Measurements from ENCODE around the gene ARHGAP36.

ARHGAP36 gene

DNA sequence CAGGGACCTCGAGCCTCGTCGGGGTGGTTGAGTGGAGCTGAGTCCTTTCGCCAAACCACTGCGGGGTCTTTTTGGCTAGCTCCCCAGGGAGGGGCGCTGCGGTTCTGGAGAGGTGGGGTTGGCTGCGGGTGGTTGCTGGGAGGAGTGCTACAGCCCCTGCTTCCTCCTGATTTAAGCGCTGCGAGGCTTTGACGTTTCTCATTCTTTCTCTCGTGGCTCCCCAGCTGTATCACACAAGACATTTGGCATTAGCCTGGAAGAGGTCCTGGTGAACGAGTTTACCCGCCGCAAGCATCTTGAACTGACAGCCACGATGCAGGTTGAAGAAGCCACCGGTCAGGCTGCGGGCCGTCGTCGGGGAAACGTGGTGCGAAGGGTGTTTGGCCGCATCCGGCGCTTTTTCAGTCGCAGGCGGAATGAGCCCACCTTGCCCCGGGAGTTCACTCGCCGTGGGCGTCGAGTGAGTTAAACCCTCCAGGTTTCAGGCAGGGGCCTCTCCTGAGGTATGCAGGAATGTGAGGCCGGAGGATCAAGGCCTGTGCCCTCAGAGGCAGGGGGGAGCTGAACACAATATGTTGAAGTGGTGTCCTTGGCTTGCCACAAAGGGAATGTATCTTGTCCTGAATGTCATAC lies 25.5 kb downstream of the ARHGAP36 start:
- H3K4me3 ChIP-seq (ENCODE audit: low read depth, low read length) = no peak overlapping the region
- TF ChIP-seq, protein P1, sequence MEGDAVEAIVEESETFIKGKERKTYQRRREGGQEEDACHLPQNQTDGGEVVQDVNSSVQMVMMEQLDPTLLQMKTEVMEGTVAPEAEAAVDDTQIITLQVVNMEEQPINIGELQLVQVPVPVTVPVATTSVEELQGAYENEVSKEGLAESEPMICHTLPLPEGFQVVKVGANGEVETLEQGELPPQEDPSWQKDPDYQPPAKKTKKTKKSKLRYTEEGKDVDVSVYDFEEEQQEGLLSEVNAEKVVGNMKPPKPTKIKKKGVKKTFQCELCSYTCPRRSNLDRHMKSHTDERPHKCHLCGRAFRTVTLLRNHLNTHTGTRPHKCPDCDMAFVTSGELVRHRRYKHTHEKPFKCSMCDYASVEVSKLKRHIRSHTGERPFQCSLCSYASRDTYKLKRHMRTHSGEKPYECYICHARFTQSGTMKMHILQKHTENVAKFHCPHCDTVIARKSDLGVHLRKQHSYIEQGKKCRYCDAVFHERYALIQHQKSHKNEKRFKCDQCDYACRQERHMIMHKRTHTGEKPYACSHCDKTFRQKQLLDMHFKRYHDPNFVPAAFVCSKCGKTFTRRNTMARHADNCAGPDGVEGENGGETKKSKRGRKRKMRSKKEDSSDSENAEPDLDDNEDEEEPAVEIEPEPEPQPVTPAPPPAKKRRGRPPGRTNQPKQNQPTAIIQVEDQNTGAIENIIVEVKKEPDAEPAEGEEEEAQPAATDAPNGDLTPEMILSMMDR (IDR thresholded peaks at IDR 0.05; ENCODE audit: low read depth, low read length, missing control alignments) = no peak
- no peak for DNase-seq (ENCODE audit: low read depth)

DNA sequence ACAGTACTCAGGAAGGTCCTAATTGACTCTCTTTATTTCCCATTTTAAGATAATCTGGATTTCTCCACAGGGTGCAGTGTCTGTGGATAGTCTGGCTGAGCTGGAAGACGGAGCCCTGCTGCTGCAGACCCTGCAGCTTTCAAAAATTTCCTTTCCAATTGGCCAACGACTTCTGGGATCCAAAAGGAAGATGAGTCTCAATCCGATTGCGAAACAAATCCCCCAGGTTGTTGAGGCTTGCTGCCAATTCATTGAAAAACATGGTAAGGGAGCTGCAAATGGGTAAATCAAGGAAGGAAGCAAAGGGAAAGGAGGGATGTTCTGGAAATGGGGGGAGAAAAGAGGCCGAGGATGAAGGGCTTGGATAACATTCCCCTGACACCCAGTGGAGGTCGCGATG lies 26.0 kb downstream of the ARHGAP36 start:
- no peak overlapping the region for H3K4me3 ChIP-seq (ENCODE audit: low read depth, low read length)
- DNase-seq (ENCODE audit: low read depth) = no peak
- TF ChIP-seq, protein P1 (IDR thresholded peaks at IDR 0.05; ENCODE audit: low read depth, low read length, missing control alignments) = no peak

DNA sequence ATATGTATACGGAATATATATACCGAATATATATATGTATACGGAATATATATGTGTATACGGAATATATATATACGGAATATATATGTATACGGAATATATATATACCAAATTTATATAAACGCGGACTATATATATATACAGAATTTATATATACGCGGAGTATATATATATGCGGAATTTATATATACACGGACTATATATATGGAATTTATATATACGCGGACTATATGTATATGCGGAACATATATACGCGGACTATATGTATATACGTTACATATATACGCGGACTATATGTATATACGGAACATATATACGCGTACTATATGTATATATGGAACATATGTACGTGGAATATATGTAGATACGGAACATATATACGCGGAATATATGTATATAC lies 78.6 kb downstream of the ARHGAP36 start:
- no peak for DNase-seq (ENCODE audit: low read depth)
- TF ChIP-seq, protein P1 (IDR thresholded peaks at IDR 0.05; ENCODE audit: low read depth, low read length, missing control alignments) = no peak
- H3K4me3 ChIP-seq (ENCODE audit: low read depth, low read length) = no peak overlapping the region

DNA sequence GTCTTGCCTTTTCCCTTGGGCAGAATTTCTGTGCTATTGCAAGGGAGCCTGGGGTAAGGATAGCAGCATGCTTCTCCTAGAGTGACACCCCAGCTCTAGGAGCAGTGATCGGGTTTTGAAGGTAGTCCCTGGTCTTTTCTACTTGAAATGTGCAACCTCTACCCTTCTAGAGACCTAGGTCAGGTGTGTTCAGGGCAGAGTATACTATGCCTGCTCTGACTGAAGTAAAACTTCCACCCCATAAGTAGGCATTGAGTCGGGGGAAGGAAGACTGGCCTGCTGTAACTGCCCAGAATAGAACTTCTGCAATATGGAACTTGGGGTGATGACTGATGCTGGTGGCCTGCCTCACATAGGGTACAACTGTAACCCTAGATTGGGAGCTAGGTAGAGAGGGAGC lies 80.9 kb downstream of the ARHGAP36 start:
- TF ChIP-seq, protein P1 (IDR thresholded peaks at IDR 0.05; ENCODE audit: low read depth, low read length, missing control alignments) = no peak
- no peak for DNase-seq (ENCODE audit: low read depth)
- no peak overlapping the region for H3K4me3 ChIP-seq (ENCODE audit: low read depth, low read length)

Data from GM12864 (cell line).